GM19452 (cell line): ENCODE data around the gene ANAPC7.
"Not testable (repeated sequence)": the region's sequence is repeated elsewhere in the genome, so short reads cannot be mapped to it uniquely, and the experiment has no call there.

ENCODE experiments used
- ATAC-seq: cut with Tn5 transposase; IDR thresholded peaks from one replicate; pipeline ENCODE4 v1.9.1; 2021; ENCODE audit not compliant: unreplicated experiment

The ANAPC7 gene

GRCh38 chr12:110349096-110349495 lies 54.4 kb downstream of the ANAPC7 start:
- ATAC-seq, result no peak

GRCh38 chr12:110348431-110349059 lies 55.0 kb downstream of the ANAPC7 start:
- ATAC-seq, result no peak

DNA sequence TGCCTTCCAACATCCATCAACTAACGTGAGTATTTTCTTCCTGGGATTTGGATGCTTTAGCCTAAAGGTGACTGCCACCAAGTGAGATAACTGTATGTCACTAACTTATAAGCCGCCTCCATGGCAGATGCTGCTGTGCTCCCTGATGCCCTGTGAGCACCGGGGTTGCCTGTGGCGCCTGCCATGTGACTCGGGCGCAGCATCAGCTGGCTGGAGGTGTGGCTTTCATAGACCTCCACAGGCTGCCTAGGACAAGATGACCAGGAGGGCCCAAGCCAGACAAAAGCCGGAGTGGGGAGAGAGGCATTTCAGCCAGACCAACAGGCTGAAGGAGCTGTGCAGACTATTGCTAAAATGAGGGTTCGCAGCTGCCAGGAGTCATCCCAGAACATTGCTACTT lies 55.7 kb downstream of the ANAPC7 start:
- ATAC-seq, result no peak

GRCh38 chr12:110345963-110346362 lies 57.5 kb downstream of the ANAPC7 start:
- ATAC-seq, result no peak

- no peak for ATAC-seq
These were observed 58.3 kb downstream of the ANAPC7 start for GRCh38 chr12:110345176-110345661.

GRCh38 chr12:110344657-110345056 lies 58.9 kb downstream of the ANAPC7 start:
- ATAC-seq, result no peak

GRCh38 chr12:110343736-110344555 lies 59.6 kb downstream of the ANAPC7 start:
- ATAC-seq, result no peak

DNA sequence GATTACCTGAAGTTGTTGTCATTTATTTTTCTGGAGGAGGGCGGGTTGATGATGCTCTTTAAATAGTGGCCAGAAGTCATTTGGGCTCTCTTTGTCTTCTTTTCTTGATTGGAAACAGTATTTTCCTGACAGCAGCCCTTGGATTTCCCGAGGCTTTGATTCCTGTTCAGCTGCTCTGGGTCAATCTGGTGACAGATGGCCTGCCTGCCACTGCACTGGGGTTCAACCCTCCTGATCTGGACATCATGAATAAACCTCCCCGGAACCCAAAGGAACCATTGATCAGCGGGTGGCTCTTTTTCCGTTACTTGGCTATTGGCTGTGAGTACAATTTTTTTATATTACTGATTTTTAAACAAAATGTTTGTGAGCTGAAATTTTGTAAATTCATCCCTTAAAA lies 60.4 kb downstream of the ANAPC7 start:
- ATAC-seq, result no peak

DNA sequence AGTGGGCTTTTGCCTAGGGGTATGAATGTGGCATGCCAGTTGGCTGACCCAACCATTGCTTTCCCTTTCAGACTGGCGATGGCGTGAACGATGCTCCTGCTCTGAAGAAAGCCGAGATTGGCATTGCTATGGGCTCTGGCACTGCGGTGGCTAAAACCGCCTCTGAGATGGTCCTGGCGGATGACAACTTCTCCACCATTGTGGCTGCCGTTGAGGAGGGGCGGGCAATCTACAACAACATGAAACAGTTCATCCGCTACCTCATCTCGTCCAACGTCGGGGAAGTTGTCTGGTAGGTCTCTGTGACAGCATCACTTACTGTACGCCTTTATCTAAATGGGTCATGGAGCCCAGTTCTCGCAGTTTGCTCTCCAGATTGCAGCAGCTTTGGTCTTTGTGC lies 61.4 kb downstream of the ANAPC7 start:
- no peak for ATAC-seq

DNA sequence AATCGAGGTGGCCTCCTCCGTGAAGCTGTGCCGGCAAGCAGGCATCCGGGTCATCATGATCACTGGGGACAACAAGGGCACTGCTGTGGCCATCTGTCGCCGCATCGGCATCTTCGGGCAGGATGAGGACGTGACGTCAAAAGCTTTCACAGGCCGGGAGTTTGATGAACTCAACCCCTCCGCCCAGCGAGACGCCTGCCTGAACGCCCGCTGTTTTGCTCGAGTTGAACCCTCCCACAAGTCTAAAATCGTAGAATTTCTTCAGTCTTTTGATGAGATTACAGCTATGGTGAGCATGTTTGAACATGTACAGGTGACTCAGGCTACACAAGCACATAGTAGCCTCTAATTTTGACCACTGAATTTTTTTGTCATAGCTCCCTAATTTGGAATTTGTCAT lies 62.8 kb downstream of the ANAPC7 start:
- ATAC-seq, result no peak

DNA sequence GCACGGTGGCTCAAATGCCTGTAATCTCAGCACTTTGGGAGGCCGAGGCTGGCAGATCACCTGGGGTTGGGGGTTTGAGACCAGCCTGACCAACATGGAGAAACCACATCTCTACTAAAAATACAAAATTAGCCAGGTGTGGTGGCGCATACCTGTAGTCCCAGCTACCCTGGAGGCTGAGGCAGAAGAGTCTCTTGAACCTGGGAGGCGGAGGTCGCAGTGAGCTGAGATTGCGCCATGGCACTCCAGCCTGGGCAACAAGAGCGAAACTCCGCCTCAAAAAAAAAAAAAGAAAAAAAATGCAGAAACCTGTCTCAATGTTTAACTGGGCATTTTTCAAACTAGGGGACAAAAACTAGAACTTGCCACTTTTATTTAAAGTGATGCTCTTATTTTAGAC lies 63.2 kb downstream of the ANAPC7 start:
- not testable (repeated sequence) for ATAC-seq

DNA sequence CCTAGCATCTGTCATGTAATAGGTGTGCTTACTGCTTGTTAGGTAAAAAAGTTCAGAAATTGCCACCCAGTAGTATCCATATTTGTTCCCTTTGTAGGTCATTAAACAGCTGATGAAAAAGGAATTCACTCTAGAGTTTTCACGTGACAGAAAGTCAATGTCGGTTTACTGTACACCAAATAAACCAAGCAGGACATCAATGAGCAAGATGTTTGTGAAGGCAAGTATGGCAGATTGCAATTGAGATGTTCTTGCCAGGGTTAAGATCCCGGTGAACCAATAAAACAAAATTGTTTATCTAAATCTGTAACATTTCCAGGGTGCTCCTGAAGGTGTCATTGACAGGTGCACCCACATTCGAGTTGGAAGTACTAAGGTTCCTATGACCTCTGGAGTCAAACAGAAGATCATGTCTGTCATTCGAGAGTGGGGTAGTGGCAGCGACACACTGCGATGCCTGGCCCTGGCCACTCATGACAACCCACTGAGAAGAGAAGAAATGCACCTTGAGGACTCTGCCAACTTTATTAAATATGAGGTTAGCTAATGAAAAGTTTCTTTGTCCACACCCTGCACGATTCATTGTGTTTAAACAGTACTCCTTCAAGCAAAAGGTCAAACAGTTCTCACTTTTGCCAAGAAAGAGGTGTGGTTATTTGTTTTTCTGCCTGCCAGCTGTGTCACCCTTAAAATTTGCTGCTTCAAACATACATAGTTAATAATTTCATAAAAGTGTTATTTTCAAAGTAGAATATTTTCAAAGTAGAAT lies 64.1 kb downstream of the ANAPC7 start:
- no peak for ATAC-seq

DNA sequence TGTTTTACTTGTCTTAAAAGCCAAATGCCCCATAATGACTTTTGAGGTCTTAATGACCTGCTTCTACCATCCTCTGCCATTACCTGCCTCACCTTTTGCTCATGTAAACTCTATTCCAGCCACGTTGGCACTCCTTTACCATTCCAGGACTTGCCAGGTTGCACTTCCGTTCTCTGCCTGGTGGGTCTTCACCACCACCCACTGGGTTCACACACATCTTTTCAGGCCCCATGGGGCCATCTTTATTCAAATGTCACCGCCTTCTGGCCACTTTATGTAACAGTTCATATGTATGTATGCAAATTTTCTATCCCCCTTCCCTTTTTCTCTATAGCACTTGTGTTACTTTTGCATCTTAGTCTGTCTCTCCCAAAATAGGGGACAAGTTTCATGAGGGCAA lies 64.8 kb downstream of the ANAPC7 start:
- ATAC-seq, result no peak

- ATAC-seq, result no peak
These were observed 65.4 kb downstream of the ANAPC7 start for GRCh38 chr12:110337912-110338710.

- ATAC-seq, result no peak
These were observed 67.9 kb downstream of the ANAPC7 start for GRCh38 chr12:110335481-110336045.

GRCh38 chr12:110333201-110333600 lies 70.3 kb downstream of the ANAPC7 start:
- ATAC-seq, result no peak

- ATAC-seq, result no peak
These were observed 73.0 kb downstream of the ANAPC7 start for GRCh38 chr12:110330544-110330943.

DNA sequence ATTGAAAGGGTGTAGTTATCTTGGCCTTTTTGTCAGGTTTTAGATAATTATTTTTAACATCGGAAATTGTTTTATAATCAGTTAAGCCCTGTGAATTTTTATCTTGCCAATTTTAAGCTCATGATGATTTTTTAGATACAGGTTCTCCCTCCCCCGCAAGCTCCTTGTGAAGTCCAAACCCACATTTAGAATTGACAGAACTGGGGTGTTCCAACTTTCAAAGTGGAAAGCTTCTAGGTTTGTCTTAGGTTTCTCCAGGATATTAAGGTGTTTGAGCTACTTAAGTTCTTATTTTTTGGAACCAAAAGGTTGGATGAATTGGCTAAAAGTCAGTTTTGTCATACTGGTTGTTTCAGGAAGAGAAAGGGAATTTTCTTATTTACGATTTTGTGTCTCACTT lies 73.4 kb downstream of the ANAPC7 start:
- ATAC-seq, result no peak

DNA sequence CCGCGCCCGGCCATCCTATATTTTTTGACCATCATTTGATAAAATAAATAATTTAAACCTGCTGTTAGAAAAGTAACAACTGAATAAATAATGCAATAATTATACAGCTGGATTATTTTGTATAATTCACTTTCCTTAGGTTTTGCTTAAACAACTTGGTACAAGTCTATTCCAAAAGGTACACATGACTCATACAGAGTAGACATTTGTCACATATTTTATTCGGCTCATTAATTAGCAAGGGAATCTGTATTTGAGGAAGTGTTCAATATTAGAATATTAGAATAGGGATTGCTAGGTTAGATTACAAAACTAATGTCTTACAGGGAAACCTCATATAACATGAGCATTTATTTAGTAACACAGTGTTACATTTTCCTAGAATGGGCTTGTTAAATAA lies 73.8 kb downstream of the ANAPC7 start:
- ATAC-seq, result no peak
